PC-3 (cell line): ENCODE results near the gene PHRF1.

Experiments used
- EZH2 ChIP-seq: fragments of 300-600 bp; sonication (generic); IDR thresholded peaks from one replicate; pipeline ENCODE4 v1.6.1; 2017; ENCODE audit warnings: antibody characterized with exemption, mild to moderate bottlenecking, low read length; ENCODE audit not compliant: unreplicated experiment
- EZH2phosphoT487 ChIP-seq: fragments of 300-600 bp; sonication (generic); IDR thresholded peaks from 2 replicates; pipeline ENCODE4 v1.6.1; 2018; ENCODE audit warnings: mild to moderate bottlenecking, antibody characterized with exemption, low read length, borderline replicate concordance
- TF ChIP-seq, protein P1 (sequence below): fragments of 300-600 bp; sonication (generic); conservative IDR thresholded peaks from 2 replicates; pipeline ENCODE4 v1.5.1; 2017; ENCODE audit warnings: antibody characterized with exemption, low read depth, mild to moderate bottlenecking, low read length

DNA sequence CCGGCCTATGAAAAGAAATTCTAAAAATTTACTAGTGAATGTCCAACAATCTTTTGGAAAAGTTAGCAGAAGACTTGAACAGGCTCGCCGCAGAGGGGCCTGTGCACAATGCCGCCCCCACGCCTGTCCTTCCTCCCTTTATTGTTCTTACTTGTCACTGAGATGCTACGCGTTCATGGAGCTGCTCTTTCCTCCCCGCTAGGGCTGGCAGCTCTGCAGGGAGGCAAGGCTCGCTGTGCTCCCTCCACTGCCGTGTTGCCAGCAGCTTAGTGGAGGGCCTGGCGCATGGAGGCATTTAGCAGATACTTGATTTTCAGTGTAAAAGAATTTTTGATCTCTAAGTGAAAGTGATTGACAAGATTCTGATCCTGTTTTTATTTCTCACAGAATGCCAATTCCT is 14.7 kb downstream of the PHRF1 start:
- TF ChIP-seq, protein P1, sequence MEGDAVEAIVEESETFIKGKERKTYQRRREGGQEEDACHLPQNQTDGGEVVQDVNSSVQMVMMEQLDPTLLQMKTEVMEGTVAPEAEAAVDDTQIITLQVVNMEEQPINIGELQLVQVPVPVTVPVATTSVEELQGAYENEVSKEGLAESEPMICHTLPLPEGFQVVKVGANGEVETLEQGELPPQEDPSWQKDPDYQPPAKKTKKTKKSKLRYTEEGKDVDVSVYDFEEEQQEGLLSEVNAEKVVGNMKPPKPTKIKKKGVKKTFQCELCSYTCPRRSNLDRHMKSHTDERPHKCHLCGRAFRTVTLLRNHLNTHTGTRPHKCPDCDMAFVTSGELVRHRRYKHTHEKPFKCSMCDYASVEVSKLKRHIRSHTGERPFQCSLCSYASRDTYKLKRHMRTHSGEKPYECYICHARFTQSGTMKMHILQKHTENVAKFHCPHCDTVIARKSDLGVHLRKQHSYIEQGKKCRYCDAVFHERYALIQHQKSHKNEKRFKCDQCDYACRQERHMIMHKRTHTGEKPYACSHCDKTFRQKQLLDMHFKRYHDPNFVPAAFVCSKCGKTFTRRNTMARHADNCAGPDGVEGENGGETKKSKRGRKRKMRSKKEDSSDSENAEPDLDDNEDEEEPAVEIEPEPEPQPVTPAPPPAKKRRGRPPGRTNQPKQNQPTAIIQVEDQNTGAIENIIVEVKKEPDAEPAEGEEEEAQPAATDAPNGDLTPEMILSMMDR, result no peak
- TF ChIP-seq EZH2, result no peak
- no peak for TF ChIP-seq EZH2phosphoT487
